ENCODE results near the gene COX5B. TPM values are rescaled to one million over a fixed set of nuclear protein-coding genes. Genes with fewer than 3 reads are reported as not detected.

Gene COX5B
- 206 to 338 TPM (median 315 TPM) in 5 replicates for total RNA-seq (2022; extraction: Qiagen RNA extraction)

GRCh38 chr2:97645695-97646629 is at the start of gene COX5B:
COX5B (plus strand) TSS chr2:97646062; CDS start chr2:97646087, 25 bp downstream.

GRCh38 chr2:97663962-97664635 is 18.2 kb downstream of the COX5B start, which contains the start of gene ACTR1B:
ACTR1B (minus strand) TSS chr2:97664044; CDS start chr2:97663890, 154 bp downstream.

GRCh38 chr2:97669448-97669847 is 23.6 kb downstream of the COX5B start, which contains the start of gene C2orf92:
C2orf92 (plus strand) TSS chr2:97669713; CDS start chr2:97669789, 76 bp downstream.

Other genes starting within 250 kb of the COX5B start
- gene ANKRD36B, start 56.2 kb upstream of the COX5B start, total RNA-seq (2022; extraction: Qiagen RNA extraction) = 4.3 to 5.9 TPM (median 5.4 TPM) in 5 replicates
- 38.1 to 44.6 TPM (median 42.1 TPM) in 5 replicates for gene ACTR1B, start 18.0 kb downstream of the COX5B start, total RNA-seq (2022; extraction: Qiagen RNA extraction)
- 0.71 to 1.0 TPM (median 0.83 TPM) in 5 replicates for gene C2orf92, start 23.7 kb downstream of the COX5B start, total RNA-seq (2022; extraction: Qiagen RNA extraction)
- 0.10 to 0.12 TPM in 2 of 5 replicates, not detected in the others for gene ZAP70, start 67.5 kb downstream of the COX5B start, total RNA-seq (2022; extraction: Qiagen RNA extraction)